DMS79 (cell line): ENCODE measurements around the gene RER1.

Experiments
- DNase-seq: peaks from one replicate; lab custom pipeline; 2025; lab: John Stamatoyannopoulos, UW

RER1 gene

DNA sequence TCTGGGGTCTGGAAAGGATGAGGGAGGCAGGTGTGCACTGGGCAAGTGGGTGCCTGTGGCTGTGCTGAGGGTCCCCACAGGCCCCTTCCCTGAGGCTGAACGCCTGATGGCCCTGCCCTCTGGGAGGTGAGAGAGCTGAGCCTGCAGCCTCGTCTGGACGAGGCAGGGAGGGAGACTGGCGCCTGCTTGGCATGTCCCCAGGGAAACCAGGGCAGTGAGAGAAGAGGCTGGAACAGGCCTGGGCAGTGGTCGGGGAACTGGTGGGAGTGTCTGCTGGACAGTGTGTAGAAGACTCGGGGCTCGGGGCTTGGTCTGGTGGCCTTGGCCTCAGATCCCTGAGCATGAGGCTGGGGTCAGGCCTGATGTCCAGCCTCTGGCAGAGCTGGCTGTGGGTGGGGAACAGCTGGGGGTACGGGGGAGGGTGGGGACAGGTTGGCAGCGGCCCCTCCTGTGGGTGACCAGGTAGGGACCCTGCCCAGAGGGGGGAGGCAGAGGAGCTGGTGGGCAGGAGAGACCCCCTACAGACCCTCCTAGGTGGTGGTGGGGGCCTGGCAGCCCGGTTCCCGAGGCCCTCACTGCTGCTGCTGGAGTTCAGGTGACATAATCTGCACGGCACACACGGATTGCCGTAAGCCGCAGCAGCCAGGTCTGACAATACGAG is 53.7 kb downstream of the RER1 start:
- no peak for DNase-seq

DNA sequence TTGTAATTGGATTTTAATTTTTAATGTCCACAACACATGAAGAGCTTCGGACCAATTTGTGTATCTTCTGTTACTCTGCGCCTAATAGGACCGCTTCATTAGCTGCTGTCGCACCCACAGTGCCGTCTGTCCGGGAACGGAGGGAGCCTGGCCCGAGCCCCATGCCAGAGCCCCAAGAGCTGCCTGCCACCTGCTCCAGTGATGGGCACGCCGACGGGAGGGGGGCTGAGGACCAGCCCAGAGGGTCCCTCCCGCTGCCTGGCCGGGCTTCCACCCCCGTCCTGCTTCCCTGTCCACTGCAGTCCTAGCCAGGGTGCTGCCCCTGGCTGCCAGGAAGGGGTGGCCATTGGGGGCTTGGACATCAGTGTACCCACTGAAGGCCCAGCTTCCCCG is 54.2 kb downstream of the RER1 start:
- no peak for DNase-seq

DNA sequence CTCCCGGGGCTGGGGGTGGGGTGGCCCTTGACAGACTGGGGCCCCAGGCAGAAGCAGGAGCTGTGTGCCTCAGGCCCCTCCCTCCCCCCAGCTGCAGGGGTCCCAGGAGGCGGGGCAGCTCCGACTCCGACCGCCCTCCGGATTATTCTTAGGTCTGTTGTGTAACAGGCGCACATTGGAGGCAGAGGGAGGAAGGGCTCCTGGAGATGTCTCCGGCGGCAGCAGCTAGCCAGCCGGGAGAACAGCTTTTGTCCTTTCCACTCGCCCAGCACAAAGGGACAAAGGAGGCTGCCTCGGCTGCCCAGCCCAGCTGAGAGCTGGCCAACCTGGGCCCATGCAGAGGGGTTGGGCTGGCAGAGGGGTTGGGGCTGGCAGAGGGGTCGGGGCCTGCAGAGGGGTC is 54.8 kb downstream of the RER1 start:
- DNase-seq = no peak

DNA sequence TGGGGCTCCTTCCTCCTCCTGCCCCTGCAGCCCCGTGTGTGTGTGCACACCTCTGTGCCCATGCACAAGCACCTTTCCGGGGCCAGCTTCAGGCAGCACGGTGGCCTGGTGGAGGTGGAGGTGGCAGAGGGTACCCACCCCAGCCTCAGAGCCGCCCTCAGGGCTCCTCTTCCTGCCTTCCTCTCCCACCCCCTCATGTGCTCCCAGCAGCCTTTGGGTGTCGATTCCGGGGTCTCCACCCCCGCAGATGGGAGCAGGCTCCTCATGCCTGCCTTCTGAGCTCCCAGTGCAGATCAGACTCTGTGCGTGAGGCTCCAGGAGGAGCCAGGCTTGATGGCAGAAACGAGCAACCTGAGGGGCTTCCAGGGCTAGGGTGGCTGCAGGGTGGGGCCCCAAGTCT is 55.2 kb downstream of the RER1 start:
- DNase-seq = no peak

DNA sequence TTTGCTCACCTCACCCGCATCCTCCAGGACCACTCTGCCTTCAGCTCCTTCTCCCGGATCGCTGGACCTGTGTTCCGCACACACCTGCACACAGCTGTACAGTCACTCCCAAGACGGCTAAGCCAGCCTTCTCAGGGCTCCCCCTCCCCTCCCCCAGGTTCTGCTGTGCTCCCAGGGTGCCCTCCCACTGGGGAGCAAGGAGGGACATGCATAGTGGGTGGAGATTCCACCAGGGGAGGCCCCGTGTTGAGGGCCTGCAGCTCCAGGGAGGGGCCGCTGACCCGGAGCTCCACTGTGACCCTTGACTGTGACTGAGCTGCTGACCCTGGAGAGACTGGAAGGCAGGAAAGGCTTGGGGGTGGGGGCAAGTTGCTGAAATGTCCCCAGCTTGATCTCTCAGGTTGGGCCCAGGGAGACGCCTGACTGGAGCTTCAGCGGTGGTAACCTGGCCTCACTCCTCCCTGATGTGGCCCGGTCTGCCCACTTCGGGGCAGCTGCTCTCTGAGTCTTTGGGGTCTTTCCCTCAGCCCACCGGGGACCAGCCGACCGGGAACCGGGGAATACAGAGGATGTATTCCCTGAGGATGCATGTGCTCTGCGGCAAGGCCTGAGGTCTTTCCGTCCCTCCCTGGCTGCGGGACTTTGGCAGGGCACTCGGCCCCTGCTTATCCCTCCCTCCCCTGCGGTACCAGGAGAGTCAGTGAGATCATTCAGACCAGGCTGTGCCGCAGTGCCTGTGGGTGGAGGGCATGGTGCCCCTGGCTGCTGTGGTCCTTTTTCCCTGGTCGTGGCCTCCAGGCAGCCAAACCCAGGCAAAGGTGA is 55.8 kb downstream of the RER1 start:
- no peak for DNase-seq

DNA sequence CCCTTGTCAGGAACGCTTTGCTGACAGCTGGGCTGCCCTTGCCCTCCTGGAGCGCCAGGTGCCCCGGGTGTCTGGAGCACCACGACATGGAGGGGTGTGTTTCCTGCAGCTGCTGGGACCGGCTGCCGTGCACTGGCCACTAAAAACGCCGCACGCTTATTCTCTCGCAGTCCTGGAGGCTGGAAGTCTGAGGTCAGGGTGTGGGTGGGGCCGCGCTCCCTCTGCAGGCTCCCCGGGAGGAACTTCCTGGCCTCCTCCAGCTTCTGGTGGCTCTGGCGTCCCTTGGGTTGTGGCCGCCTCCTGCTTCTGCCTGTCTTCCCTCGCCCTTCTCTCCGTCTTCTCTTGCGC is 56.4 kb downstream of the RER1 start:
- no peak for DNase-seq

DNA sequence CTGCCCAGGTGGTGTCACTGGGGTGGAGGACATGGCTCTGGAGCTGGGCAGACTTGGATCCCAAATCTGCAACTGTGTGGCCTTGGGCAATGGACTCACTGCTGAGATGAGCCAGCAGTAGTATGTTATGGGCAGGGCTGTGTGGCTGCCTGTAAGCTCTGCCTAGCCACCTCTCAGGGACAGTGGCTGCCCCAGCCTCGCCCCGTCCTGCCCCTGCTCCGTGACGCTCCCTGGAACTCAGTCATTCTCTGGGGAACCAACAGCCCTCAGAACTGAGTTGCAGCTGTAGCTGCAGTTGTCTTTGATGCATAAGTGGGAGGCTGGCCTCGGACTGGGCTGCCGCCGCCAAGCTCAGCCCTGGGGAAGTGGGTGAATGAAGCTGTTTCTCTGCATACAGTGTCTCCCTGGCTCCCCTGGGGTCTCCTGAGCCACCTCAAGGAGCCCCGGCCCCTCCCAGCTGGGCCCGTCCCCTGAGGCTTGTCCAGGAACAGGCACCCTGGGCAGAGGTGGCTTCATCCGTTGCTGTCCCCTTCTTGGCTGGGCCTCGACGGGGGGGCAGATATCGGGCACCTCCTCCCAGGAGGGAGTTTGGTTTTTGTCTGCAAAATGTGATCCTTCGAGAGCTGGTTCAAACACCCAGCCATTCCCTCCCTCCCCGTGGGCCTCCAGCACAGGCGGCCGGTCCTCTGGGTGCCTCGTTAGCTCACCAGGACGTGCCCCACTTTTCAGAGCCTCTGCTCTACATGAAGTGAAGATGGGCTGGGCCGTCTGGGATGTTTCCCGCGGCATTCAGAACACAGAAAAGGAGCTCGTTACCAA is 58.2 kb downstream of the RER1 start:
- no peak for DNase-seq

DNA sequence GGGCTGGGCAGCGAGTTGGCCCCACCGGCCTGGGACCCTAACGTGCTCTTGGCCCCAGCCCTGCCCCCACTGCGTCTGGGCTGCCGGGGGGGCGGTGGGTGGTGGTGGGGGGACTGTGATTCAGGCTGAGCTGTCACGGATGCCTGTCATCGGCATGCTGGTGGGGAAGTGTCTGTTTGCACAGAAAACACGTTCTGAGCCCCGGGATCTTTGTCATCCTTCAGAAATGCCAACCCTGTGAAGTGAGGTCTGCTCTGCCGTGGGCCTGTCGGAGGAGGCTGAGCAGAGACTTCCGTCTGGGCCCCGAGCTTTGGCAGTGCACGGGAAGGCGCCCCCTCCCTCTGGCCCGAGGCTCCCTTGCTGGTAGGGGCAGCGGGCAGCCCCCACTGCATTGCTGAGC is 60.1 kb downstream of the RER1 start:
- no peak for DNase-seq

DNA sequence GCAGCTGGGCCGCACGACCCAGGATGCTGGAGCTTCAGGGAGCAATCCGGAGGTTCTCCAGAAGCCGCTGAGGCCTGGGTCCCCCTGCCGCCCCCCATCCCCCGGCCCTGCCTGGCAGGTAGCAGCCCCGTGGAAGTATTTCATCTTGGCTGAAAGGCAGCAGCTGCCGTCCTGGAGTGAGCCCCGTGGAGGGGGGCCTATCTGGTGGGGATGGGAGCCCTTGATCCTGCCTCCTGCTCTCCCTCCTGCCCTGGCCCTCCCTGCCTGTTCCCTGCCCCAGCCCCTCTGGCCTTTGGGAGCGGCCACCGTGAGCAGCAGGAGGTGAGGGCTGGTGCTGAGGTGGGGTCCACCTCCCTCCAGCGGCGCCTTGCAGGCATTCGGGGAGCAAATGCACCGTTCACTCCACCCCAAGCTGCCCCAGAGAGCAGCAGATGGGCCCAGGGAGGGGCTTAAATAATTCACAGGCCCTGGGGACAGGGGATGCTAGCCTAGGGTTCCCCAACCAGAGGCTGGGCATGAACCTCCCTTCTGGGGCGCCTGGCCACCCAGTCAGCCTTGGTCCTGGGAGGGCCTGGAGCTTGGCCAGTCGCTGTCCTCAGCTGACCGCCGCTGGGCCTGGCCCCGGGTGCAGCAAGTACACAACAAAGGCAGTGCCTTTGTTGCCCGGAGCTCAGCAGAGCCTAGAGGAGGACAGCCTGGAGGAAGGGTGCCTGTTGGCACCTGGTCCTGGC is 60.7 kb downstream of the RER1 start:
- no peak for DNase-seq

DNA sequence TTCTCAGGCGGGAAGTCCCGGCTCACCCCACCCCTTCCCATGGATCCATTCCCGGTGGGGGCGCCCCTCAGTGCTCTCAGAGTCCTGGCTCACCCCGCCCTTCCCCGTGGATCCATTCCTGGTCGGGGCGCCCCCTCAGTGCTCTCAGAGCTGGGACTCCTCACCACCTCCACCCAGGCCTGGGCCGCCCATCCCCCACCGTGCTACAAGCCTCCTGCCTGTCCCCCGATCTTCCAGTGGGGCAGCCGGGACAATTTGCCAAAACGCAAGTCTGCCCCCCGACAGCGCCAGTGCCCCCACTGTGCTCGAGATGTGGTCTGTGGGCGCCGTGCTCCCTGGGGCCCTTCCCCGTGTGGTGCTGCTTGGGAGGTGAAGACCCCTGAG is 61.3 kb downstream of the RER1 start:
- DNase-seq = no peak

DNA sequence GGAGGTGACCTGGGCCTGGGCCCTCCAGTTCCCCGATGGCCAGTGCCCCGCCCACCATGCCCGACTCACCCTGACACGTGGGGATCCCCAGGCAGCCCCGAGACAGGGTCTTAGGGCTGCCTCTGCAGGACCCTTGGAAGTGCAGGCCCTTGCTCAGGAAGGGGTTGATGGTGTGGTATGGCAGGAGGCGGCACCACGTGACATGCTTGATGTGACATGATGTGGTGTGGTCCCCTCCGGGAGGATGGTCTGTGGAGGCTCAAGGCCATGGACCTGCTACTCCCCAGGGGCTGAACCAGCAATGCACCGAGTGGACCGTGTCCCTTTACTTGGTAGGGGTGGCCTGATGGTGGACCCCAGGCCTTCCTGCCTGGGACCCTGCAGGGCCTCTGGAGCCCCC is 62.6 kb downstream of the RER1 start:
- DNase-seq = no peak
